ENCODE data around the gene CEACAM21. TPM values are rescaled to one million over a fixed set of nuclear protein-coding genes. Genes with fewer than 3 reads are reported as not detected.

CEACAM21 gene
- total RNA-seq, 1 experiment from 2014 or later: not detected

- peaks cover 71 to 86% of the 10 kb centered on the region in 2 experiments for H3K9me3 Mint-ChIP-seq
- H2BK120ac ChIP-seq (ENCODE audit: low read depth, low read length, poor library complexity, severe bottlenecking): no peak overlapping the region
- no peak overlapping the region for H3K14ac ChIP-seq (ENCODE audit: insufficient read depth, low read length)
- H3K27ac Mint-ChIP-seq: no peak overlapping the region
- H3K36me3 Mint-ChIP-seq (ENCODE audit: insufficient read depth in 1 of 3, low read depth in 3 of 3): peaks cover 3 to 17% (median 9%) of the 10 kb centered on the region in 3 experiments; a peak in 4 of 7 replicates
- no peak overlapping the region for H3K18ac ChIP-seq (ENCODE audit: insufficient read length, low read depth, low read length)
- no peak overlapping the region for H4K8ac ChIP-seq (replicated peaks; ENCODE audit: insufficient read length, low read depth, low read length)
- no peaks in the 10 kb centered on the region for H3K79me2 ChIP-seq (ENCODE audit: insufficient read depth, low read length)
- H3K56ac ChIP-seq (ENCODE audit: insufficient read length, low read depth, low read length): no peak overlapping the region
- H2BK15ac ChIP-seq (ENCODE audit: low read depth, low read length): no peak overlapping the region
- H3K23me2 ChIP-seq (ENCODE audit: insufficient read length, low read depth, low read length, poor library complexity, severe bottlenecking): peaks cover 2% of the 10 kb centered on the region
- H3K23ac ChIP-seq (ENCODE audit: insufficient read length, low read depth, low read length): no peak overlapping the region
- no peak overlapping the region for H2BK5ac ChIP-seq (ENCODE audit: insufficient read length, low read length)
- no CpG with 5 or more reads among the region's 3 CpGs for WGBS (ENCODE audit: extremely low coverage, insufficient read length, low lambda C conversion rate)
- H3K9ac ChIP-seq (ENCODE audit: extremely low read depth, insufficient read length, low read length): no peak overlapping the region
- TF ChIP-seq, protein P1, sequence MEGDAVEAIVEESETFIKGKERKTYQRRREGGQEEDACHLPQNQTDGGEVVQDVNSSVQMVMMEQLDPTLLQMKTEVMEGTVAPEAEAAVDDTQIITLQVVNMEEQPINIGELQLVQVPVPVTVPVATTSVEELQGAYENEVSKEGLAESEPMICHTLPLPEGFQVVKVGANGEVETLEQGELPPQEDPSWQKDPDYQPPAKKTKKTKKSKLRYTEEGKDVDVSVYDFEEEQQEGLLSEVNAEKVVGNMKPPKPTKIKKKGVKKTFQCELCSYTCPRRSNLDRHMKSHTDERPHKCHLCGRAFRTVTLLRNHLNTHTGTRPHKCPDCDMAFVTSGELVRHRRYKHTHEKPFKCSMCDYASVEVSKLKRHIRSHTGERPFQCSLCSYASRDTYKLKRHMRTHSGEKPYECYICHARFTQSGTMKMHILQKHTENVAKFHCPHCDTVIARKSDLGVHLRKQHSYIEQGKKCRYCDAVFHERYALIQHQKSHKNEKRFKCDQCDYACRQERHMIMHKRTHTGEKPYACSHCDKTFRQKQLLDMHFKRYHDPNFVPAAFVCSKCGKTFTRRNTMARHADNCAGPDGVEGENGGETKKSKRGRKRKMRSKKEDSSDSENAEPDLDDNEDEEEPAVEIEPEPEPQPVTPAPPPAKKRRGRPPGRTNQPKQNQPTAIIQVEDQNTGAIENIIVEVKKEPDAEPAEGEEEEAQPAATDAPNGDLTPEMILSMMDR (conservative IDR thresholded peaks at IDR 0.05): no peak
- no peak overlapping the region for H3K27ac ChIP-seq (ENCODE audit: insufficient read length, low read depth, low read length)
- no peak overlapping the region for H3K4me2 ChIP-seq (ENCODE audit: insufficient read depth, insufficient read length, low read length)
- H4K20me1 ChIP-seq (ENCODE audit: control insufficient read depth, insufficient read depth, insufficient read length): no peaks in the 10 kb centered on the region
- no peak overlapping the region for H3K4me3 Mint-ChIP-seq
- no peaks in the 10 kb centered on the region for H3K4me1 ChIP-seq (ENCODE audit: insufficient read depth, low read length)
- H3K79me1 ChIP-seq (ENCODE audit: insufficient read depth, low read depth, low read length, poor library complexity, severe bottlenecking): no peaks in the 10 kb centered on the region
- no peak overlapping the region for H2AK5ac ChIP-seq (ENCODE audit: insufficient read length, low read length)
- no peaks in the 10 kb centered on the region for H3K27me3 ChIP-seq (ENCODE audit: insufficient read depth, low read length)
- no peak overlapping the region for H2BK20ac ChIP-seq (ENCODE audit: low read depth, low read length, poor library complexity, severe bottlenecking)
- H4K5ac ChIP-seq (ENCODE audit: insufficient read length, low read depth, low read length): no peak overlapping the region
- DNase-seq: no peak
- no peaks in the 10 kb centered on the region for H3K4me1 Mint-ChIP-seq
- no peak overlapping the region for H2AFZ ChIP-seq (ENCODE audit: low read length)
- H4K91ac ChIP-seq (ENCODE audit: insufficient read length, low read depth, low read length): no peak overlapping the region
- H2BK12ac ChIP-seq (ENCODE audit: insufficient read length, low read depth, low read length): no peak overlapping the region
- no peaks in the 10 kb centered on the region for H3K9me3 ChIP-seq (ENCODE audit: control insufficient read depth, low read depth, low read length)
- no peaks in the 10 kb centered on the region; the same call in none of the 2 replicates for H3K27me3 Mint-ChIP-seq (ENCODE audit: low read depth)
- no peak overlapping the region for H3T11ph ChIP-seq (ENCODE audit: low read length)
- no peak overlapping the region for H3K4ac ChIP-seq (ENCODE audit: low read depth, low read length)
Measured at GRCh38 chr19:41555748-41556147, 20.2 kb upstream of the CEACAM21 start.
